ENCODE data around the gene FAIM. TPM values are rescaled to one million over a fixed set of nuclear protein-coding genes. Genes with fewer than 3 reads are reported as not detected.
"Not testable (repeated sequence)": the region's sequence is repeated elsewhere in the genome, so short reads cannot be mapped to it uniquely, and the experiment has no call there.

The FAIM gene
- total and polyA plus RNA-seq, 7 donors = 2.1 to 3.5 (median 2.4) TPM

DNA sequence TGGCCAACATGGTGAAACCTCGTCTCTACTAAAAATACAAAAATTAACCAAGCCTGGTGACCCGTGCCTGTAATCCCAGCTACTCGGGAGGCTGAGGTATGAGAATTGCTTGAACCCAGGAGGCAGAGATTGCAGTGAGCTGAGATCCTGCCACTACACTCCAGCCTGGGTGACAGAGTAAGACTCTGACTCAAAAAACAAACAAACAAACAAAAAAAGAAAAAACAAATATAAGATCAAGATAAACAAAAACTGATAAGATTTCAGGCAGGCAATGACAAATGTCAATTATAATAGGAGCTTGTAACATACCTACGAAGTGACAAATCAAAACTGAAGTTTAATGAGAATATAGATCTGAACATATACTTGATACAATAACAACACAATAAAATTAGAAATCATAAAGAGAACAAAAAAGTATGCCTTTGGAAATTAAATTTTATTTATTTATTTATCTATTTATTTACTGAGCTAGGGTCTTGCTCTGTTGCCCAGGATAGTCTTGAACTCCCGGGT is 70.4 kb downstream of the FAIM start:
- 87 to 93% (median 92%) methylated on average over 5 of the region's 5 CpGs for WGBS, 3 donors
- Histone ChIP-seq H3K27me3 (ENCODE audit: insufficient read depth in 3 of 3, low read length in 2 of 3) (no peaks in the 10 kb centered on the region), H3K4me3 (no peak overlapping the region), H3K9me3 (peaks cover 16% of the 10 kb centered on the region), H3K27ac (no peak overlapping the region), H3K36me3 (ENCODE audit: insufficient read depth in 1 of 2, low read depth in 1 of 2) (peaks cover 5 to 52% of the 10 kb centered on the region in 2 donors), H3K4me1 (no peaks in the 10 kb centered on the region)
- no peak for DNase-seq
- TF ChIP-seq, protein P1, sequence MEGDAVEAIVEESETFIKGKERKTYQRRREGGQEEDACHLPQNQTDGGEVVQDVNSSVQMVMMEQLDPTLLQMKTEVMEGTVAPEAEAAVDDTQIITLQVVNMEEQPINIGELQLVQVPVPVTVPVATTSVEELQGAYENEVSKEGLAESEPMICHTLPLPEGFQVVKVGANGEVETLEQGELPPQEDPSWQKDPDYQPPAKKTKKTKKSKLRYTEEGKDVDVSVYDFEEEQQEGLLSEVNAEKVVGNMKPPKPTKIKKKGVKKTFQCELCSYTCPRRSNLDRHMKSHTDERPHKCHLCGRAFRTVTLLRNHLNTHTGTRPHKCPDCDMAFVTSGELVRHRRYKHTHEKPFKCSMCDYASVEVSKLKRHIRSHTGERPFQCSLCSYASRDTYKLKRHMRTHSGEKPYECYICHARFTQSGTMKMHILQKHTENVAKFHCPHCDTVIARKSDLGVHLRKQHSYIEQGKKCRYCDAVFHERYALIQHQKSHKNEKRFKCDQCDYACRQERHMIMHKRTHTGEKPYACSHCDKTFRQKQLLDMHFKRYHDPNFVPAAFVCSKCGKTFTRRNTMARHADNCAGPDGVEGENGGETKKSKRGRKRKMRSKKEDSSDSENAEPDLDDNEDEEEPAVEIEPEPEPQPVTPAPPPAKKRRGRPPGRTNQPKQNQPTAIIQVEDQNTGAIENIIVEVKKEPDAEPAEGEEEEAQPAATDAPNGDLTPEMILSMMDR (IDR thresholded peaks at IDR 0.05) = no peak
- no peak for ATAC-seq
- intact Hi-C loops (cut with DNase I) = no loop called here

DNA sequence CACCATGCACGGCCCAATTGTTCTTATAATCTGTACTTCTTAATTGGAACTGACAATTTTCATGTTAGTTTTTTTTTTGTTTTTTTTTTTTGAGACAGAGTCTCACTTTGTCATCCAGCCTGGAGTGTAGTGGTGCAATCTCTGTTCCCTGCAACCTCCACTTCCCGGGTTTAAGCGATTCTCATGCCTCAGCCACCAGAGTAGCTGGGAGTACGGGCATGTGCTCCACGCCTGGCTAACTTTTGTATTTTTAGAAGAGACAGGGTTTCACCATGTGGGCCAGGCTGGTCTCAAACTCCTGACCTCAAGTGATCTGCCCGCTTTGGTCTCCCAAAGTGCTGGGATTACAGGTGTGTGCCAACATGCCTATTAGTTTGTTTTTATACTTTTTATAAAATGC is 72.4 kb downstream of the FAIM start:
- not testable (repeated sequence) for H3K27me3 ChIP-seq (ENCODE audit: insufficient read depth in 3 of 3, low read length in 2 of 3); H3K4me3 ChIP-seq; H3K9me3 ChIP-seq; H3K4me1 ChIP-seq; H3K27ac ChIP-seq; DNase-seq
- intact Hi-C loops (cut with DNase I) = loop anchor here in 1 of 2 donors (10.0 kb wide), 1 partner anchor 694 kb away; no protein-coding TSS in a partner anchor
- peak in 1 of 4 donors; percentile 56 for ATAC-seq
- 70 to 96% (median 79%) methylated on average over 6 of the region's 6 CpGs for WGBS, 3 donors
- peaks cover 5 to 54% of the 10 kb centered on the region in 2 donors for H3K36me3 ChIP-seq (ENCODE audit: insufficient read depth in 1 of 2, low read depth in 1 of 2)

DNA sequence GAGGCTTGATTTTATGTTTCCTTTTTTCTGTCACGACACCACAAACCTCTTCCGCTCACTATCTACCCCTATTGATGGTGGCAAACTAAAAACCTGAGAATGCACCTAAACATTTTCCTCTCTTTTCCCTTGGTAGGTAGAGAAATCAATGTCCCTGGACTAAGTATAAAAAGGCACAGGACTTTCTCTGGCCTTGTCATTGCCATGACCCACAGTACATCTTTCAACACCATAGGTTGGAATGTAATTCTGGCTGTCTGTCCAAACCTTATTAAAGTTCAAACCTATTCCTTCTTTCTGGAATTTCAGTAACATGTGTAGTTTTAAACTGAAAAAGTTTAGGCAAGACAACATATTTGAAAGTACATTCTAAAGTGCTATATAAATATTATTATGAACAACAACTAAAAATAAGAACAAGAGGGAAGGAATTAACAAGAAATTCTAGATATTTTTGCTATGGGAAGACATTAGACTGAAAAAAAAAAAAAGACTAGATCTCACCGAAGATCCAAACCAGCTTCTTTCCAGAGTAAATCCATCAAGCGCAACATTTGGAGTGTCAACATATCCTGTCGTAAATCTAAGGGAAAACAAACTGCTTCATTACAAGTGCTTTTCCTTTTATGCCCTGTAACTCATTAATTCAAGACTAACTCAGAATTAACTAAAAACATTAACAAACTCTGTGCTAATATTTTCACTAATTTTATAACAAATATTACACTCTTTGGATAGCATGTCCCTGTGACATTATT is 73.1 kb downstream of the FAIM start:
- H3K36me3 ChIP-seq (ENCODE audit: insufficient read depth in 1 of 2, low read depth in 1 of 2) = peaks cover 5 to 58% of the 10 kb centered on the region in 2 donors
- WGBS, 3 donors = 79 to 83% (median 80%) methylated on average over 5 of the region's 5 CpGs
- H3K27ac ChIP-seq = no peak overlapping the region

GRCh38 chr3:138682648-138683047 is 74.1 kb downstream of the FAIM start:
- DNase-seq (no peak), ATAC-seq (no peak)
- TF ChIP-seq, protein P1 (IDR thresholded peaks at IDR 0.05) = no peak
- Histone ChIP-seq H3K27ac (no peak overlapping the region), H3K4me1 (no peaks in the 10 kb centered on the region), H3K4me3 (no peak overlapping the region), H3K9me3 (no peaks in the 10 kb centered on the region), H3K27me3 (ENCODE audit: insufficient read depth in 3 of 3, low read length in 2 of 3) (no peaks in the 10 kb centered on the region), H3K36me3 (ENCODE audit: insufficient read depth in 1 of 2, low read depth in 1 of 2) (peaks cover 5 to 67% of the 10 kb centered on the region in 2 donors)
- intact Hi-C loops (cut with DNase I) = loop anchor here in 1 of 2 donors (10.0 kb wide), 1 partner anchor 692 kb away; no protein-coding TSS in a partner anchor

More for the DNA sequence above, 73.1 kb downstream of the FAIM start:
- Histone ChIP-seq H3K27me3 (ENCODE audit: insufficient read depth in 3 of 3, low read length in 2 of 3) (no peaks in the 10 kb centered on the region), H3K4me3 (no peak overlapping the region), H3K9me3 (peaks cover 1% of the 10 kb centered on the region), H3K4me1 (no peaks in the 10 kb centered on the region)
- DNase-seq (no peak), ATAC-seq (peak in 1 of 4 donors; percentile 69)
- TF ChIP-seq, protein P1 (IDR thresholded peaks at IDR 0.05) = no peak
- intact Hi-C loops (cut with DNase I) = loop anchor here in 1 of 2 donors (10.0 kb wide), 1 partner anchor 693 kb away; no protein-coding TSS in a partner anchor

Other genes with a start within 250 kb of the FAIM start
- 1 to 10 TPM; 1.2 to 4.5 (median 2.3) TPM for gene ESYT3, start 174.2 kb upstream of the FAIM start, total RNA-seq
- gene ESYT3, start 174.2 kb upstream of the FAIM start, polyA plus RNA-seq = 1 to 10 TPM in 1 of 3 donors, under 1 TPM in 2; 0.35 to 3.5 (median 0.37) TPM
- gene CEP70, start 14.5 kb upstream of the FAIM start, total RNA-seq = 10 to 100 TPM; 21.4 to 30.4 (median 24.0) TPM
- gene CEP70, start 14.5 kb upstream of the FAIM start, polyA plus RNA-seq = 10 to 100 TPM in 1 of 3 donors, 1 to 10 TPM in 2; 4.1 to 12.1 (median 7.1) TPM
- 10 to 100 TPM; 14.6 to 46.3 (median 24.5) TPM for gene PIK3CB, start 226.2 kb downstream of the FAIM start, total RNA-seq
- gene PIK3CB, start 226.2 kb downstream of the FAIM start, polyA plus RNA-seq = 10 to 100 TPM in 2 of 3 donors, 1 to 10 TPM in 1; 5.8 to 39.1 (median 18.1) TPM